ENCODE data around the gene LRMDA. TPM values are rescaled to one million over a fixed set of nuclear protein-coding genes. Genes with fewer than 3 reads are reported as not detected.
"Not testable (repeated sequence)": the region's sequence is repeated elsewhere in the genome, so short reads cannot be mapped to it uniquely, and the experiment has no call there.

Gene LRMDA
- total RNA-seq, 1 experiment from 2014 or later = not detected

DNA sequence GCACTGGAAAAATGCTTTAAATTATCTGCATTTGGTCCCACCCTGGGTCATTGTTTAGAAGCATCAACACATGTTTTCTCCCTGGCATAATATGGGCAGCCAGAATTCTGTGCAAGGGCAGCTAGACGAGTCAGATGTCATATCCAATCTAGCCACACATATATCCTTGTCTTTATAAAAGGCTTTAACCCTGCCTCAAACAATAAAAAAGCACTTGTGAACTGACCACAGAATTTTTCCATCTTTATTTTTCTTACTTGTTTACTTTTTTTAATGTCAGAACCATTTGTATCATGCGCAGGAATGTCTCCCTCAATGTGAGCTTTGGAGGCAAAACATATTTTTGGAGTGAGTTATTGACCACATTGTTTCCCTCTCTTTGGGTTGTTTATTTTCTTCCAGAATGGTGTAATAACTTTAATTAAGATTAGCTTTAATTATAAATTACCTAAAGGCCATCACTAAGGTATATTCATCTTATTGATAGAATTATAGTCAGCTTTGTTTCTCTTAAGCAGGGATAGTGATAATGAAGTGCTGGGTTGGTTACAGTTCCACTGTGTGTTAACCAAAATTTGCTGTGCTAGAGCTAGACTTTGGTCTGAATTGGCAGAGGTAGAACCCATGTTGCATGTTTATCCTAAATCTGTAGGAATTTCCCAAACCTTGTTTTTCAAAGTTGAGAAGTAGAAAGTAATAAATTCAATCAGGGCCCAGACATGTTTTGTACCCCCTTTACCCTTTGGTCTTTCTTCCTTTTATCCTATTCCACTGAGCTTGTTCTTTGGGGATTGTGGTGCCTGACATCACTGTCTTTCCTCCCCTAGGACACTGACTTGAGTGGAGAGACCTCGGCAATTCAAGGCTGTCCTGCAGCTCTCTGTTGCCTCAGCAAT lies 1127.8 kb downstream of the LRMDA start:
- H3K4me3 ChIP-seq (ENCODE audit: insufficient read depth, low read depth, low read length) = no peak overlapping the region

GRCh38 chr10:76559892-76560220 lies 1128.4 kb downstream of the LRMDA start:
- no peaks in the 10 kb centered on the region for H3K27me3 ChIP-seq (ENCODE audit: control insufficient read depth, insufficient read depth, low read length)
- DNase-seq = no peak
- no peaks in the 10 kb centered on the region for H3K36me3 ChIP-seq (replicated peaks; ENCODE audit: control insufficient read depth, insufficient read depth, low read length)
- no peak overlapping the region for H3K4me3 ChIP-seq (ENCODE audit: insufficient read depth, low read depth, low read length)

More for the DNA sequence above, 1127.8 kb downstream of the LRMDA start:
- no peaks in the 10 kb centered on the region for H3K27me3 ChIP-seq (ENCODE audit: control insufficient read depth, insufficient read depth, low read length)
- DNase-seq = no peak
- no peaks in the 10 kb centered on the region for H3K36me3 ChIP-seq (replicated peaks; ENCODE audit: control insufficient read depth, insufficient read depth, low read length)

DNA sequence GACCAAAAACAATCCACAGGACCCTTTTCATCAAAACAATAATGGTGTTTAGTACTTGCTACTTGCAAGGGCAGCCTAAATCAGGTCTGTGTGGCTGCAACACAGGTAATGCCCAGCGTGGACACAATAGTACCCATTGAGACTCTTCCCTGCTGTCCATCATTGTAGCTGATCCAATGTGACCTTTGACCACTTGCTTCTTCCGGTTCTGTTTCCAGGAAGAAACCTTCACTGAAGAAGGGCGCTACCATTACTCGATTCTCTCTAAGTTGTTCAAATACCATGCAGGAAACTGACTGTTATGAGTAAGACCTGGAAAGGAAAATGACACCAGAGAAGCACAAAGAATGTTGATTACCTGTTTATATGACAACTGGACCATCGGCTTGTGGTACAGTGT lies 1128.9 kb downstream of the LRMDA start:
- DNase-seq = no peak
- Histone ChIP-seq H3K27me3 (ENCODE audit: control insufficient read depth, insufficient read depth, low read length) (no peaks in the 10 kb centered on the region), H3K36me3 (replicated peaks; ENCODE audit: control insufficient read depth, insufficient read depth, low read length) (no peaks in the 10 kb centered on the region), H3K4me3 (ENCODE audit: insufficient read depth, low read depth, low read length) (no peak overlapping the region)

- Histone ChIP-seq H3K4me3 (ENCODE audit: insufficient read depth, low read depth, low read length) (no peak overlapping the region), H3K27me3 (ENCODE audit: control insufficient read depth, insufficient read depth, low read length) (no peaks in the 10 kb centered on the region), H3K36me3 (replicated peaks; ENCODE audit: control insufficient read depth, insufficient read depth, low read length) (no peaks in the 10 kb centered on the region)
- no peak for DNase-seq
These were observed 1131.9 kb downstream of the LRMDA start for GRCh38 chr10:76563286-76563685.

- no peak for DNase-seq
- H3K36me3 ChIP-seq (replicated peaks; ENCODE audit: control insufficient read depth, insufficient read depth, low read length) = no peaks in the 10 kb centered on the region
- H3K27me3 ChIP-seq (ENCODE audit: control insufficient read depth, insufficient read depth, low read length) = no peaks in the 10 kb centered on the region
- H3K4me3 ChIP-seq (ENCODE audit: insufficient read depth, low read depth, low read length) = no peak overlapping the region
These were observed 1140.6 kb downstream of the LRMDA start for GRCh38 chr10:76572021-76572420.

- no peak for DNase-seq
- no peaks in the 10 kb centered on the region for H3K36me3 ChIP-seq (replicated peaks; ENCODE audit: control insufficient read depth, insufficient read depth, low read length)
- H3K4me3 ChIP-seq (ENCODE audit: insufficient read depth, low read depth, low read length) = no peak overlapping the region
- H3K27me3 ChIP-seq (ENCODE audit: control insufficient read depth, insufficient read depth, low read length) = no peaks in the 10 kb centered on the region
These were observed 1145.0 kb downstream of the LRMDA start for GRCh38 chr10:76576276-76576962.

DNA sequence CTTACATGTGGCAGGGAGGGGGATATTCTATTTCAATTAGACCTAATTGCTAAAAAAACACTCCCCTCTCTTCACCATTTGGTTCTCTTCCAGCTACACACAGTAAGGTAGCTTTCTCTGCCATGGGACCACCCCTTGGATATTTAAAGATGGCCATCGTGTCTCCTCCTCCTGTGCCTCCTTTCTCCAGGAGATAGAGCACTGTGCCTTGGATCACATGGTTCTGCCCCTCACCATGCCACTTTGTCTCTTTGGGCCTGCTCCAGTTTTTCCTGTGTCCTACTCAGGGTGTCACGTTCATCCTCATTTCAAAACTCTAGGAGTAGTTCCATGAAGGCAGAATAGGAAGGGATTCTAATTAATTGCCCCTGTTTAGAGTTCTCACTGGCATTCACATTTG lies 1146.0 kb downstream of the LRMDA start:
- no peaks in the 10 kb centered on the region for H3K36me3 ChIP-seq (replicated peaks; ENCODE audit: control insufficient read depth, insufficient read depth, low read length)
- no peak for DNase-seq
- H3K4me3 ChIP-seq (ENCODE audit: insufficient read depth, low read depth, low read length) = no peak overlapping the region
- no peaks in the 10 kb centered on the region for H3K27me3 ChIP-seq (ENCODE audit: control insufficient read depth, insufficient read depth, low read length)

DNA sequence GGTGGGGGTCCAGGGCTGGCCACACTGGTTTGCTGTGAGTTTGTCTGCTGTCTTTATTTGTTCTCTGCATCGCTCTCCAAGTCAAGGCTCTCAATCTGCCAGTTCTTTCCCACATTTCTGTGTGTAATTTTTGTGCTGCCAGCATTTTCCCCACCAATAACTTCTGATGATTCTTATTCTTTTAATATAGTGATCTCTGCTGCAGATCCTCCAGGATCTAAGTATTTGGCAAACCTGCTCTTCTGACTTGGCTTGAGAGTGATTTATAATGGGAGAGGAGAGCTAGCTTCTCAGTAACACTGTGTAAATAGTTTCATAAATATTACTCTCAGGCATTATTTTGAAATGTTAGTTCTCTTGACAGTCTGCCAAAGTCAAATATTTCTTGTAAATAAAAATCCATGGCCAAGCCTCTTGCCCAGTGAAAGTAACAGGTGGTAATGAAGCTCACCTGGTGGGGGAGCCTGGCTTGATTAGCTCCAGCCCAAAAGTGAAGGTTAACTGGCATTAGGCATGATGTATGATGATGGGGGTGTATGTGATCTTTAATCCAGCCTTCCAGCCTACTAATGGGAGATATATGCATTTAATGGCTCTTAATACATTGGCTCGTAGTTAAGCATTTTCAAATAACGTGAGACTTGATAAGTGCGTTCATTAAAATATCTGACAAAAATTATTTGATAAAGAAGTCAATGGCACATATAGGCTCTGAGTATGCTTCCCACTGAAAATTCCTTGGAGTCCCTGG lies 1150.3 kb downstream of the LRMDA start:
- no peaks in the 10 kb centered on the region for H3K36me3 ChIP-seq (replicated peaks; ENCODE audit: control insufficient read depth, insufficient read depth, low read length)
- no peak for DNase-seq
- no peak overlapping the region for H3K4me3 ChIP-seq (ENCODE audit: insufficient read depth, low read depth, low read length)
- H3K27me3 ChIP-seq (ENCODE audit: control insufficient read depth, insufficient read depth, low read length) = no peaks in the 10 kb centered on the region

- no peaks in the 10 kb centered on the region for H3K27me3 ChIP-seq (ENCODE audit: control insufficient read depth, insufficient read depth, low read length)
- H3K36me3 ChIP-seq (replicated peaks; ENCODE audit: control insufficient read depth, insufficient read depth, low read length) = no peaks in the 10 kb centered on the region
- no peak overlapping the region for H3K4me3 ChIP-seq (ENCODE audit: insufficient read depth, low read depth, low read length)
- no peak for DNase-seq
These were observed 1151.1 kb downstream of the LRMDA start for GRCh38 chr10:76582531-76582930.

DNA sequence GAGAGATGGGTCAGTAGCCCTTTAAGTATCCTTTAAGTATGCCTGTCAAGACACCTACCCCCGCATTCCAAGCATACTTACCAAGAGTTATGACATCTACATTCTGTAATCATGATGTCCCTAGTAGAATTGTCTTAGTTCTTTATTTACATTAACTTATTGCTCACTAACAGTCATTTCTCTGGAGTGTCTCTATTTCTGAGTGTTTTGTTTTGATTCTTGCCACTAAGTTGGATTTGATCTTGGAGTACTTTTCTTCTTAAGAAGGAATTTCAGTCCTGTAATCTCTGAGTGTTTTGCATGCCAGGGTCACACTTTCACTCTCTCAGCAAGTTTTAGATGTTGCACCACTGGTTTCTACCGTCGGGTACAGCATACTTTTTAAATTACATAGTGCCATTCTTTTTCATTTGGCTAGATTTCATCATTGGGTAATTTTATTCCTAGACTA lies 1152.3 kb downstream of the LRMDA start:
- Histone ChIP-seq H3K36me3 (replicated peaks; ENCODE audit: control insufficient read depth, insufficient read depth, low read length) (no peaks in the 10 kb centered on the region), H3K27me3 (ENCODE audit: control insufficient read depth, insufficient read depth, low read length) (no peaks in the 10 kb centered on the region), H3K4me3 (ENCODE audit: insufficient read depth, low read depth, low read length) (no peak overlapping the region)
- peak; percentile 12 for DNase-seq

- H3K4me3 ChIP-seq (ENCODE audit: insufficient read depth, low read depth, low read length); DNase-seq; H3K27me3 ChIP-seq (ENCODE audit: control insufficient read depth, insufficient read depth, low read length); H3K36me3 ChIP-seq (replicated peaks; ENCODE audit: control insufficient read depth, insufficient read depth, low read length): not testable (repeated sequence)
These were observed 1153.0 kb downstream of the LRMDA start for GRCh38 chr10:76584466-76584865.

Other genes with a start within 250 kb of the LRMDA start
- 213 and 218 TPM in 2 replicates for gene VDAC2, start 220.8 kb upstream of the LRMDA start, total RNA-seq (2014; rRNA removed; shearing (Covaris generic))
- 21.3 and 36.6 TPM in 2 replicates for gene COMTD1, start 195.7 kb upstream of the LRMDA start, total RNA-seq (2014; rRNA removed; shearing (Covaris generic))
- gene ZNF503, start 29.9 kb upstream of the LRMDA start, total RNA-seq (2014; rRNA removed; shearing (Covaris generic)) = 0.03 and 0.37 TPM in 2 replicates

All from H7 (cell line).